CD4-positive, alpha-beta T cell treated with Interleukin-21 for 1 hour (primary cell): Measurements from ENCODE around the gene MORC4.
"Not testable (repeated sequence)": the region's sequence is repeated elsewhere in the genome, so short reads cannot be mapped to it uniquely, and the experiment has no call there.

Experiments used
- DNase-seq: peaks from one replicate; pipeline ENCODE4 v3.0.0-alpha.2; 2020

Gene MORC4

DNA sequence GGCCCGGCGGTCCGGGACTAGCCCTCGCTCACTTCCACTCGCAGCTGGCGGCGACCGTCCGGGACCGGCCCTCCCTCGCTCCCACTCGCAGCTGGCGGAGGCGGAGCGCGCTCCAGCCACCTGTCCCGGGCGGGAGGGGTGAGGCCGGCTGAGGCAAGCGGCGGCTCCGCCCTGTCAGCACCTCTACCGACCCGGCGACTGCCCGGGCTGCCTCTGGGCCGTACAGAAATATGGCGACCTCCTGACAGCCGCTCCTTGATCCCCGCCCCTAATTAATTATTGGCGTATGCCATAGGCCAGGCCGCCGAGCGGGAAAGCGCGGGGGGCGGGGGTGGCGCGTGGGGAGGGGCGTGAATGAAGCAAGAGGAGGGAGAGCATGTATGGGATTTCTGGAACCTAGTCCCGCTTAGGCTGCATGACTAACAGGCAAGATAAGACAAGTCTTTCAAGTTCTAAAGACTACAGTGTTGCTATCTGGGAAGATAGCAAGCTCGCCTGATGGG, at the start of gene MORC4:
Gene MORC4 (minus strand): TSS at position 200 of the 503 bp plus-strand sequence. CDS start 243 bp downstream, outside the sequence.
- peak; percentile 73 for DNase-seq

GRCh38 chrX:107047622-107048021, 47.6 kb upstream of the MORC4 start:
- no peak for DNase-seq

- no peak for DNase-seq
Observed at GRCh38 chrX:107029752-107030151, 29.7 kb upstream of the MORC4 start.

GRCh38 chrX:107025545-107025944, 25.5 kb upstream of the MORC4 start:
- DNase-seq = peak; percentile 28

- no peak for DNase-seq
Observed at GRCh38 chrX:107014936-107015335, 14.9 kb upstream of the MORC4 start.

DNA sequence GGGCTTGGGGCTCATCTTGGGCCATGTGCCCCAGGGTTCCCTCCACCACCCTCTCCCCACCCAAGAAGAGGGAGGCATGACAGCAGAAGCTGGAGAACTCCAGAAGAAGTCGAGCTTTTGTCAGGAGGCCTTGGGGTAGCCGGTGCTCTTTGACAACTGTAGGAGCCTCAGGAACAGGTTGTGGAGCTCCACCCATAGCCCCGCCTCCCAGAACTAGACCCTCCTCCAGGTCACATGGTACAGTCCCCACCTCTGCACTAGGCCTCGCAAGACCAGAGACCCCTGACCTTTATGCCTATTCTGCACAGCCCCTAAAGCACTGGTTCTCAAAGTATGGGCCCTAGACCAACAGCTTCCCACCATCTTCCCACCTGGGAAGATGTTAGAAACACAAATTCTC, 8.0 kb upstream of the MORC4 start:
- no peak for DNase-seq

GRCh38 chrX:106999002-106999975, 723 bp downstream of the MORC4 start:
- peak; percentile 51 for DNase-seq

DNA sequence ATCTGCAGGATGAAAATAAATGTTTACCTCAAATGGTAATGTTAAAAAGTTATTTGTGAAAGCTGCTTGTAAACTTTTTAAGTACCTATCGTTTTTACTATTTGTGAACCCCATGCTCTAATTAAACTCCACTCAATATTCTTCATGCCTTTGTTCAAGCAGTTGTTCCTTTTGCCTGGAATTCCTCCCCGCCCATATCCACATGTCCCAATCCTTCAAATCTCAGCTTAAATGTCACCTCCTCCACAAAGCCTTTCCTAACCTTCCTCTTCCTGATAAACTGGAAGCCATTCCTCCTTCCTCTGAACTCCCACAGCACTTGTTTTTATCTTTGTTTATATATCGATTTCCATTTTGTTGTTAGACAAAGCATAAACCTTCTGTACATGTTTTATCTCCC, 2.4 kb downstream of the MORC4 start:
- no peak for DNase-seq

- no peak for DNase-seq
Observed at GRCh38 chrX:106995678-106996077, 4.3 kb downstream of the MORC4 start.

DNA sequence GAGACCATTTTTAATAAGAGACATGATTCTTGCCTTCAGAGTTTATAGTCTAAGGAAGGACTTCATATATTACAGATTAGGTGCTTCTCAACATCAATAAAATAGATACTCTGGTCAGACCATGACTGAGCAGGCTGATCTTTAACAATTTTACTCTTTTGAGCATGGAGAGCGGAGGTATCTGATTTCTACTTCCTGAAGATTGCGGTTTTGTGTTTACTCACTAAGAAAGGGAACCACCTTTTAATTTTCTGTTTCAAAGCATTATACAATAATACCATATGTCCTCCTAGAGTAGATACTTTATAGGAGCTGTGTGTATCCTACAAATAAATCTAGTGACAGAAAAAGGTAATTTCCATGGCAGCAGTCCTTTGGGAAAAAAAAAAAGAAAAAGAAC, 12.5 kb downstream of the MORC4 start:
- DNase-seq = no peak

- DNase-seq = no peak
Observed at GRCh38 chrX:106980952-106981626, 18.9 kb downstream of the MORC4 start.

GRCh38 chrX:106976416-106976815, 23.6 kb downstream of the MORC4 start:
- DNase-seq = no peak

DNA sequence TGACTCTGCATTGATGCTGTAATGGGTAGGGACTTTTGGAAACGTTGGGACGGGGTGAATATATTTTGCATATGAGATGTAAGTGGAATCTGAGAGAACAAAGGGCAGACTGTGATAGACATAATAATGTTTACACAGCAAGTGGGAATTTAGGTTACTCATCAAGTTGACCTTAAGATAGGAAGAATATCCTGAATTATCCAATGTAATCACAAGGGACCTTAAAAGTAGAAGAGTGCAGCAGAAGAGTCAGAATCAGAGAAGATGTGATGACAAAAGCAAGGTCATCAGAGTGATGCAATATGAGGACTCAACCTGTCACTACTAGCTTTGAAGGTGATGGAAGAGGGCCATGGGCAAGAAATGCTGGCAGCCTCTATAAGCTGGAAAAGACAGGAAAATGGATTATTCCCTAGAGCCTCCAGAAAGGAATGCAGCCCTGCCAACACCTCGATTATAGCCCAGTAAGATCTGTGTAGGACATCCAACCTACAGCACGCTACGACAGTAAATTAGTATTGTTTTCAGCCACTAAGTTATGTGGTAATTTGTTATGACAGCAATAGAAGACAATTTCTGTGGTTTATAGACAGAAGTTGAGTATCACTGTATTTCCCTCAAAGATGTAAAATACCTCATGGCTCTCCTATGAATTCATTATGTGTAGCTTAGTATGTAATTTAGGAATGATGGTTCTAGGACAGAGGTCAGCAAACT, 26.4 kb downstream of the MORC4 start:
- no peak for DNase-seq

GRCh38 chrX:106972896-106973295, 27.1 kb downstream of the MORC4 start:
- DNase-seq = no peak

GRCh38 chrX:106966547-106966946, 33.5 kb downstream of the MORC4 start:
- not testable (repeated sequence) for DNase-seq

GRCh38 chrX:106964290-106964689, 35.7 kb downstream of the MORC4 start:
- DNase-seq = no peak

DNA sequence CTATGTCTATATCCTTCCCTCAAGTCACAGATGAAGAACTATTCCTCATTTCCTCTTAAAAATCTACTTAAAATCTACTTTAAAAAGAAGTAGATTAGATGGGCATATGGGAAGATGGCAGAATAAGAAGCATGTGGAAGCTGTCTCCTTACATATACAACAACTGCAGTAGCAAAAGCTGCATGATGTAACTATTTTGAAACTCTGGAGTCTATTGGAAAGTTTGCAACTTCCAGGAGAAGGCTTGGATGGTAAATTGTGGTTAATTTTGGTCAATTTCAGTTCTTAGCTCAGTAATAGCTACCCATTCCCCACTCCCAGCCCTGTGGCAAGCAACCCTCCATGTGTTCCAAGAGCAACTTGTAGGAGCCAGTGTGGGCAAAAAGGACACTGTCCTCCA, 36.9 kb downstream of the MORC4 start:
- no peak for DNase-seq

DNA sequence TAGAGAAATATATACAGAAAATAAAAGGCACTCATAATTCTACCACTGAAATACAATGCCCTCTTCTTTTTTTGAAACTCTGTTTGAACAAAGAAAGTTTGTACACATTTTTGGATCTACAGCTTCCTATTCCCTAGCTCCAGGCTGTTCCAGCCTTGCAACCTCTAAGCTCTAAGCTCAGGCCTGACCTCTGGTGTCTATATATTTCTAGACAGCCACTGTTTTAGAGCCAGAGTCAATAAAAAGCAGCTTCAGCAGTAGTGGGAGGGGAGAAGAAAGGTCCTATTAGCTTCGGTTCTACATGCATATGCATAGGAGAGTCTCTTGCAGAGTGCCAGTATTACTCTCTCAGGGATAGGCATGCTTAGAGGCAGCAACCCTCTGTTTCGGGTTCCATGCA, 40.1 kb downstream of the MORC4 start:
- DNase-seq = no peak

DNA sequence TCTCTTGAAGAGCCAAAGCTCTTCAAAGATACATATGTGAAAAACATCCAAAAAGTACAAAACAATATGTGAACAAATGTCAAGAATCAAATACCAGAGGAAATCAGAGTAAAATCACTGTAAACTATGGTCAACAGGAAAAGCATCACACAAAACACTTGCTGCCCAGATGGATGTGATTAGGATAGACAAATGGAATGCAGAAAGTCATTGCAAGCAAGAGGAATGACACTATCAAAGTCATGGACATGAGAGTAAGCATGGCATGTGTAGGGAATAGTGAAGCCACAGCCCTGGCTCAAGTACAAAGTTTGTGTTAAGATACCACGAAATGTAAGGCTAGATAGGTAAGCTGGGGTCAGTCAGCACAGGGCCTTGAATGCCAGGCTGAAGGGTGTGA, 42.2 kb downstream of the MORC4 start:
- no peak for DNase-seq

DNA sequence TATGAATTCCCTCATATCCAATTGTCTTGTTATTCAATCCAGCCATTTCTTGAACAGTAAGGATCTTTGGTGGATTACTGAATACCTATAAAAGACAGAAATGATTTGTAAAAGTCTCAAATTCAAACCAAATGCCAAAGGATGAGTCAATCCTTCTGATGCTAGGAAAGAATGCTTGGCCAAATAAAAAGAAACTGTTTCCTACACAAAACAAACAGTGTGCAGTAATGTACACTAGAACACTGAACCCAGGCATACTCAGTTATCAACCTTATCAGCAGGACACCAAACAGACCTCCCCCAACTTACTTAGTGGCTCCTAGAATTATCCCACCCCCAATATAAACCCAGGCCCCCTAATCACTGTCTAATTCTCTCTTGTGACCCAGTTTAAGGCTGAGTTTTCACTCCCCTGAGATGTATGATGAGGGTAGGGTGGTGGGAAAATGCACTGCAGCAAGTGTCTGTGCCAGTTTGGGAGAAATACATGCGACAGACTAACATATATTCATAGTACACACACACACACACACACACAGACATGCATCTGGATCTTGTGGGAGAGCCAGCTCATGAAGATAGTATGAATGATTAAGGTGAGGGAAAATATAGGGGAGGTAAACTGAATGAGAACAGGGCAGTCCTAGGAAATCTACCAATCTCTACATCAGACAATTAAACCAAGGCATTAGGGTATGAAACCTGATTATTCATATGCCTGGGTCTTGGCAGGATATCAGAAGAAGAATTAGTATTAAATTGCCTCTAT, 44.8 kb downstream of the MORC4 start:
- DNase-seq = no peak

DNA sequence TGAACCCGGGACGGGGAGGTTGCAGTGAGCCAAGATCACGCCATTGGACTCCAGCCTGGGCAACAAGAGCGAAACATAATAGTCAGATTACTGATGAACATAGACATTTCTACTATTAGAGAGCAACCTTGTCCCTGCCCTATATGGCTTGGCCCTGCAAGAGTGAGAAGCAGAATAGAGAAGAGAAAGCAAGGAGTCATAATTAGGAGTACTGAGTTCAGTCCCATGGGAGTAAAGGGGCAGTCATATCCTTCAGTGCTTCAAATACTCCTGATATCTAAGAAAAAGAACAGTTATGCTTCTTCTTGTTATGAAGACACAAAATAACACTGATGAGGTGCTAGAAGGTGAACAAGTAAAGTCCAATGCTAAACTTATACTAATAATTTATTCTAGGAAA, 46.0 kb downstream of the MORC4 start:
- DNase-seq = no peak

DNA sequence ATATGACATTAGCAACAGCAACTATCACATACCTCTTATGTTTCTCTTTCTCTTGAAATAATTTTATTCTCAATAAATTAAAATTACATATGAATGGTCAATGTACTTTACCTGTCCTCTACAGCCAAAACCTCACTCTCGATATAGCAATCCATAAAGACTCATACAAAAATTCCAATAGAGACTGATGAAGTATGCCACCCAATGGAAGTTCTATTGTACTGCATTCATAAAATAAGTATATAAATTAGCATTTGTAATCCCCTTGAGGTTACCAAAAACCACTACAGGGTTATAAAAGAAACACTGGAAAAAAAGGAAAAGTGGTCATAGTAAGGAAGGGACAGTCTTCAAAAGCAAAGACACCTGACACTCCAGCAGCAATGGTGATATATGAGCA, 47.0 kb downstream of the MORC4 start:
- peak; percentile 4 for DNase-seq
